HPDE6-E6E7 (cell line): ENCODE results near the gene SDHB.
A peak's percentile ranks its signal among the peaks of the same experiment; 100 is the strongest.

Experiments used
- DNase-seq: peaks from one replicate; pipeline ENCODE4 v3.0.0; 2011; ENCODE audit warnings: missing footprints; ENCODE audit errors: extremely low spot score

The SDHB gene

DNA sequence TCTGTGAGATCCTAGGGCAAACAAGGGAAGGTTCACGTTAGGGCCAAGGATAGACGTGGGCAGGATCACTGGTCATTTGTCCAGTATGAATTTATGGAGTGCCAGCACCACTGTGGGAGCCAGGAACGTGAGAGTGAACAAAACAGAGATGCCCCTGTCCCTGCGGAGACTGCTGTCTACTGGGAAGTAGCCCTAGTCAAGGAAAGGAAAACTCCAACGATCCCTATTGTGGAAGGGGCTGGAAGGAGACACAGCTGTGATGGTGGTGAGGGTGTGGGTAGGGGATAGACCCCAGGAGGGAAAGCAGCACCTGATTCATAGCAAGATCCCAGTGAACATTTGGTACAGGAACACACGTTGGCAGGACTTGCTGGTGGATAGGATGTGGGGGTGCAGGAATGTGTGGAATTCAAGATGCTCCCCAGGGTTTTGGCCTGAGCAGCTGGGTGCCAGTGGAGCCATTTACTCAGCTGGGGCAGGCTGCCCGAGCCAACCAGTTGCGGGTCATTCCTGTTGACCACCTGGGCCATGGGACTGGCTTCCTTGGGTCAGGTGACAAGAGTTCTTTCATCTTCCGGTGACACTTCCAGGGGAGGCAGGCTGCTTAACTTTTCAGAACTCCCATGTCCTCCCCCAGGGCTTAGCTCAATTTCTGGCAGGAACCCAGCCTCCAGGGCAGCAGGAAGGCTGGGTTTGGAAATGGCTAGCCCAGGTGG lies 40.9 kb downstream of the SDHB start:
- DNase-seq = no peak

DNA sequence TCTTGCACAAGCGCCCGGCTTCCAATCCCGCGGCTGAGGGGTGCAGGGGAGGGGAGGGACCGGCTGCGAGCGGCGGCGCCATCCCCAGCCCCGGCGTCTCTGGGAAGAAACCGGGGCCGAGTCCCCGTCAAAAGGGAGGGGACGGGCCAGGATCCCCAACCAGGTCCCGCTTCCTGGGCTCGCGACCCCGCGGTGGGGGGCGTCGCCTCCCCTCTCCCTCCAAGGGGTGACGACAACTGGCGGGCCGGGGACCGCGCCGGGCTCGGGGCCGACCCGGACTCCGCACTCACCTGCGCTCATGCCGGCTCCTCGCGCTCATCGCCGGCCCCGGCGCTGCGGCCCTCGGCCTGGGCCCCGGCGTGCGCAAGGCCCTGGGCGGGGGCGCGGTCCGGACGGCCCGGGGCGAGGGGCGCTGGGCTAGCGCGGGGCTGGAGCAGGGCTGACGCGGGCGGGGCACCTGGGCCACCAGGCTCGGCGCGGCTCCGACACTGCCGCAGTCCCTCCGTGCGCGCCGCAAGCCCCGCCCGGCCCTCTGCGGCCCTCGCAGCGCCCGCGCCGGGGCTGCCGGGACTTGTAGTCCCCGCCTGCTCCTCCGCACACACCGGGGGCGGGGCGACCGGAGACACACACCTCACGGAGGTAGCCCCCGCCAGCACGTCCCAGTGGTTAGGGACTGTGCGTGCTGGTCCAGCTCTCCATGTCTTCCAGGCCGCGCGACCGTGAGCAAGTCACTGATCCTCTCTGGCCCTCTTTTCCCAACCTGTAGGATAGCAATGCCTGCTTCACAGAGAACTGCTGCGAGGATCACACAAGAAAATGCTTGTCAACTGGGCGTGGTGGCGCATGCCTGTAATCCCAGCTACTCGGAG lies 42.2 kb downstream of the SDHB start, which contains the start of gene ATP13A2:
Gene ATP13A2 (minus strand): TSS at position 490 of the 869 bp plus-strand sequence. CDS start 190 bp downstream, at position 300.
- DNase-seq = peak; percentile 86

DNA sequence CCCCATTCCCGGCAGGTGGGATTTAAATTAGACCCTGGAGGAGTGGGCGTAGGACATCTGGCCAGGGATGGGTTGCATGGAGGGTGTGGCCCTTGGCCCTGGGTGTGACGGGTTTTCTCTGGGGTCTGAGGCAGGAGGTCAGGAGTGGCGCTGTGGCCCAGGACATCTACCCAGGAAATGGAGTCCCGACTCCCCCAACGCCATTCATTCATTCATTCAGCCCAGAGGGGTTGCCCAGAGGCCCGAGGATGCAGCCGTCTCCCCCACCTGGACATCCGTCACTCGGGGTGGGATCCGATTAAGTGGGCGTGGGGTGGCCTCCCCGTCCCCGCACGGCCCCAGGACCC lies 42.8 kb downstream of the SDHB start:
- DNase-seq = no peak

DNA sequence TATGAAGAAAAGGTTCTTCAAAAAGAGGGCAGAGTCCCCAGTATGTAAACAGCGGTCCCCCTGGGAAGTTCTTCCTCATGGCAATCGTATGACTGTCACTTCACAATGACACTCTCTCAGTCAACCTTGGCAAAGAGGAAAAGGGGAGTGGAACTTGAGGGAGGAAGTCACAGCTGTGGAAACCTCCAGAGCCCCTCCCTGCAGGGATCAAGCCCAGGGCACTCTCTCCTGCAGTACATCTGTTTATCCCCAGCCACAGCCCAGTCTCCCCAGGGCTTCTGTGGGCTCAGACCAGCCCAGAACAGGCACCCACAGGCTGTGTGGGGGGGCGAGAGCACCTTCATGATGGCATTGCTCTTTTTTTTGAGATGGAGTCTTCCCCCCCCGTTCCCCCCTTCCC lies 44.1 kb downstream of the SDHB start:
- DNase-seq = no peak

DNA sequence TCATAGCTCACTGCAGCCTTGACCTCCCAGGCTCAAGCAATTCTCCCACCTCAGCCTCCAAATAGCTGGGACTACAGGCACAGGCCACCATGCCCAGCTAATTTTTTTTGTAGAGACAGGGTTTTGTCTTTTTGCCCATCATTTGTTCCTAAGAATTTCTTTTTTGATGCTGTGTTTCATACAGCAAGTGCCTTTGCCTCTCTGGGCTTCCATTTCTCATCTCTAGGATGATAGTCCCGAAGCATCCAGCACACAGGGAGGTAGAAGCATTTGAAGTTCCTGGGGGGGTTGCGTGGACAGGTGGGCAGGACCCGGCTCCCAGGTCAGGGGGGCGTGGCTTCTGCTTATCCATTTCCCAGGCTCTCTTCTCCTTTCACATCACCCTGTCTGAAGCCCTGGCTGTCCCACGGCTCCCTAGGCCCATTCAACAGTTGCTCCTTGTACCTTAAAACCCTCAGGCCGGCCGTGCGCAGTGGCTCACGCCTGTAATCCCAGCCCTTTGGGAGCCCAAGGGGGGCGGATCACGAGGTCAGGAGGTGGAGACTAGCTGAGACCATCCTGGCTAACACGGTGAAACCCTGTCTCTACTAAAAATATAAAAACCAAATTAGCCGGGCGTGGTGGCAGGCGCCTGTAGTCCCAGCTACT lies 45.5 kb downstream of the SDHB start:
- no peak for DNase-seq

DNA sequence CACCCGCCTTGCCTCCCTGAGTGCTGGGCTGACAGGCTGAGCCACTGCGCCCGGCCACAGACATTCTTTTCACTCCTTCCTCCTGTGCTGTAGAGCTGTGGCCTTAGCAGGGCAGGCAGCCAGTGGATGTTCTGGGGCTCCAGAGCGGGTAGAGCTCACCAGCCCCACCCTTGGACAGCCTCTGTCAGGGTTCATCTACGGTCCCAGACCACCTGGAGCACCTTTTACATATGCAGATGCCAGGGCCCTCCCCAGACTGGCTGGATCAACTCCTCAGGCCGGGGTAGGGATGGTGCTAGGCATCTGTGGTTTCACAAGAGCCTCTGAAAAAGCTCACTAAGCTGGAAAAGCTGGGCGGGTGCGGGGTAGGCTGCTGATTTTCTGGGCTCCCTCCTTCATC lies 46.7 kb downstream of the SDHB start:
- no peak for DNase-seq

DNA sequence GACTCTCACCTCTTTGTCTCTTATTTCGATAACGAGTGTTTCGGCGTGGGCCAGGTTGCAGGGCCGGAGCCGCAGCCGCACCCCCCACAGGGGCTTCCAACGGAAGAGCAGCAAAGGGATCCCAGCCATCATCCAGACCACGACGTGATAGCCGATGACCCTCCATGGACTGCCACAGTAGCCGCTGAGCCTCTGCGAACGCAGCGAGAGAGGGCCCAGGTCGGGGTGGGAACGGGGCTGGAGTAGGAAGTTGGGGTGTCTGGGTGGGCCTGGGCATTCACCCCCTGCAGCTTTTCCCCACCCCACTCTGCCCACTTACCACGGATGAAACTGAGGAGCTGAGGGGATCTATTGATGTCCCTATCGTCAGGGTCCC lies 48.5 kb downstream of the SDHB start:
- DNase-seq = no peak

DNA sequence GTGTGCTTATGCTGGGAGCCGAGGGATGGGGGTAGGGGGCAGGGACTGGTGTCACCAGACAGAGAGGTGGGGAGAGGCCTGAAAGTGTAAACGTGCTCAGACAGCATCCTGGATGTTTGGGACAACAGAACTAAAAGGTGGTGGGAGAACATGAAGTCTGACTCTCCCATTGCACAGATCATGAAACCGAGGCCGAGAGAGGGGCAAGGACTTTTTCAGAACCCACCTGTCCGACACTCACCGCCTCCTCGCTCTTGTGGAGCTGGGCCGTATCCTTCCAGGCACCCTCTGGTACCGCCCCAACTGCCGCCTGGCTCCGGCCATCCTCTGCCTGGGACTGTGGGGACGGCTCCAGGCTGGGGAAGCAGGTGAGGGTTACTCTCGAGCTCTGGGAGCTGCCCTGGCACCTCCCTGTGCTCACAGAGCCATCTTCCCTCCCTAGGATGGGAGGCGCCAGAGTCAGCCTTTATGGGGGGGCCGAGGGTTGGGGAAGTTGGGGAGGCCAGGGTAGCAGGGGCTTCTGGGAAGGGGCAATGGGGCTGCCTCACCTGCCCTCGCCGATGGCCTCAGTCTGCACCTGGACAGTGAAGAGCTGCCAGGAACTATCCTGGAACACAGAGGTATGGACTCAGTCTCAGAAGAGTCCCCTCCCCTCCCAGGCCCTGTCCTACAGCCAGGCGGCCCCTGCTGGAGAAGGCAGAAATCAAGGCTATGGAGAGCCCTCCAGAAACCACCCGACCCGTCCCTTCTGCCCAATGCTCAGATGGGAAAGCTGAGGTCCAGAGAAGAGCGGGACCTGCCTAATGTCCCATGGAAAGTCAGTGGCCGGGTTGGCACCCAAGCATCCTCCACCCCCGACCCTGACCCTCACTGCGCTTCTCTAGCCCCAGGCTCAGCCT lies 49.1 kb downstream of the SDHB start:
- no peak for DNase-seq

DNA sequence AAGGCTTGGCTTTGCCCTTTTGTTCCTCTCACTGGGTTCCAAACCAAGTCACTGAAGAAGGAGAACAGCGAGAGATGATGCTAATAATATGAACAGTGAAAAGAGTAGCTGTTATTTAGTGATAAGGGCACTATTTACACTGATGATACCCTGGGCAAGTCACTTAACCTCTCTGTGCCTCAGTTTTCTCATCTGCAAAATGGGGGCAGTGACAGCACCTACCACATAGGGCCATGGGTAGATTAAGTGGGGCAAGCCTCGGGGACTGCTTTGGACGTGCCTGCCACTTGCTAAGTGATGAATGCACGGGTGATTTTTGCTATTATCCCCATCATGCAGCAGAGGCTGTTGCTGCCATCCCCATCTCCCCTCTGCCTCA lies 51.3 kb downstream of the SDHB start:
- DNase-seq = no peak

DNA sequence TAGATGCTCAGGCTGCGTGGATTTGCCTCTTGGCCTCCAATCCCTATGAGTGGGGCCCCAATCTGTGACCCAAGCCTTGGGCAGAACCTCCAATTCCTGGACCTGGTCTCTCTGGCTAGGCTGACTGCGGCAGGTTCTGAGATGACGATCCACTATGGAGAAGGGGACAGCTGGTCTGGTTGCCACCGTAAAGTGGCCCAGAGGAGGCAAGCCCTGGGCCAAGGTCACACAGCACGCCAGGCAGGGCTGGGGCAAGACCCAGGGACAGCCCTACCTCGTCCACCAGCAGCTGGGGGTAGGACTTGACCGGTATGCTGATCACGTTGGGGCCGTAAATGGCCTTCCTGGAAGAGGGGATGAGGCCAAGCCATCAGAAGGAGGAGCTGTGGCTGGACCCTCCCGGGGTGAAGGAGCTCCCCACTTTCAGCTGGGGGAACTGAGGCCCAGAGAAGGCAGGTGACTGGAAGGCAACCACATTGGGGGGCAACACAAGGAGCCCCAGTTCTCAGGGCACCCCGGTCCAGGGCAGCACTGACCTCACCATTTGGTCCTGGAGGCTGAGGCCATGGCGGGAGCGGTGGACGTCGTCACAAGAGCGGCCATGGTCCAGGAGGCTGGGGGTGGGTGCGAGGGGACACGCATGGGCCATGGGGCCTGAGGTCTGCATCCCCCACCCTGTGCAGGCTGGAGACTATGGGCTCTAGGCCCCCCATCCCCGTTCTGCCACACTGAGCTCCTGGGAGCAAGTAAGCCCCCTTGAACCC lies 51.9 kb downstream of the SDHB start:
- DNase-seq = no peak

DNA sequence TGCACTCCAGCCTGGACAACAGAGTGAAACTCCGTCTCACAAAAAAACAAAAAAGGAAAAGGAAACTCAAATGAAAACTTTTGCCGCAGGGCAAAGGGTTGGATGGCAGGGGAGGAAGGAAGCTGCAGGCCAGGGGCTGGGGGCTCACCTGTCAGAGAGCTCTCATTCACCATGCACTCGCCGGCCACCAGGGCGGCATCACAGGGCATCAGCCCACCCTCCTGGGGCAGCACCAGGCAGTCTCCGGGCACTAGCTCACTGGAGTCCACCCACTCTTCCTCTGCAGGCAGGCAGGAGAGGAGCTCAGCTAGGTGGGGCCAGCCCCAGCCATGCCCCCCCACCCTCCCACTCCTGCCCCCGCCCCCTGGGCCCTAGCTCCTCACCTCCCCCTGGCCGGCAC lies 54.0 kb downstream of the SDHB start:
- DNase-seq = no peak

DNA sequence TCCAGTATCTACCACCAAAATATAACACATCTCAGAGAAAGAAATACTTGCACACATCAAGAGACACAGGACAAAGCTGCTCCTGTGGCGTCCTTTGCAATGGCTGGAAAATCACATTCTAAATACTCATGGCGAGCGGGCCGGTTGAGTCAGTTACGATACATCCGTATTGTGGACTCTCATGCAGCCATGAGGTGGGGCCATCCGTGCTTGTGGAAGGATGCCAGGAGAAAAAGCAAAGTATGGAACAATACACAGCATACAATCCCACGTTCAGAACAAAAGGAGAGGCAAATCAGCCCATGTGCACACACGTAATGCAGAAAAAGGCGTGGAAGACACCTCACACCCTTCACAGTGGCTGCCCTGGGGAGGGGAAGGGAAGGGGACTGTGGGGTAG lies 55.2 kb downstream of the SDHB start:
- DNase-seq = no peak

DNA sequence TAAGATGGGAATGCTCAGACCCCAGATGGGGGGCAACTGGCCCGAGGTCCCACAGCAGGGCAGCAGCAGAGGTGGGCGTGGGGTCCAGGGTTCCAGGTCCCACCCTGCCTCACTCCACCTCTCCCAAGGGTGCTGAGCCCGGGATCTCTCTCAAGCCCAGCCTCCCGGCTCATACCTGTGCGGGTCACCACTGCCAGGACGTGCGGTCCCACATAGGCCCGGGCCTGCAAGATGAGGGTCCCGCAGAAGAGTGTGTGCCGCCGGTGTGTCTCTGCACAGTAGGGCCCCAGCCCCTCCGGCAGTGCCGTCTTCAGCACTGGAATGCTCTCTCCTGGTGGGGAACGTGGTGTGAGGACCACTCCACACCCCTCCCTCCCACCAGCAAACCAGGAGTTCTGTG lies 57.0 kb downstream of the SDHB start:
- no peak for DNase-seq

DNA sequence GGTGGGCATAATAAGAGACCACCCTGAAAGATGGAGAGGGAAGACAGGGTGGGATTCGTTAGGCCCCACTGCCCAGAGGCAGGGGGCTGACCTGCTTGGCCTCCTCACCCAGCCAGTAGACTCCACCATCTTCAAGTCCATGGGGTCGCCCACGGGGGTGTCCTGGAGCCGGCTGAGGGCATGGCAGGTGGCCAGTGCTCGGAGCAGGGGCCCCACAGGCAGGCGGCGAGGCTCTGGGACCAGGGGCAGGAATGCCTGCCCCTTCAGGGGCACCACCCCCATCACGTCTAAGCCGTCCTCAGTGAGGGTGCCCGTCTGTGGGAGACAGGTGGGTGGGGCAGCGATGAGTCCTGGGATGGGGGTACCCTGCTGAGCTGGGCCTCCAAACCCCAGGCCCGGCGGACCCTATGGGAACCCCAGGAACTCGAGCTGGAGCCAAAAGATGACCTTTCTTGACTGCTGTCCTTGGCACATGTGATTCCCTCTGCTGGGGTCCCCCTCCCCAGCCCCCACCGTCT lies 60.3 kb downstream of the SDHB start:
- no peak for DNase-seq

DNA sequence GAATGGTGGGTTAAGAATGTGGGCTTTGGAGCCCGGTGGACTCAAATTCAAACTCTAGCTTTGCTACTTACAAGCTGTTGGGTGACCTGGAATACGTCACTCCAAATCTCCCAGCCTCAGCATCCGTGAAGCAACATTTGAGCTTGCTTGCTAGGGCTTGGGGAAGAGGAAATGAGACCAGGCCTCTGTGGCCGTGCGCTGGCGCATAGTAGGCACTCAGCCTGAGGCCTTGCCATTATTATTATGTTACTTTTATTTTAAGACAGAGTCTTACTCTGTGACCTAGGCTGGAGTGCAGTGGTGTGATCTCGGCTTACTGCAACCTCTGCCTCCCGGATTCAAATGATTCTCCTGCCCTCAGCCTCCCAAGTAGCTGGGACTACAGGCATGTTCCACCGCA lies 61.2 kb downstream of the SDHB start:
- no peak for DNase-seq

DNA sequence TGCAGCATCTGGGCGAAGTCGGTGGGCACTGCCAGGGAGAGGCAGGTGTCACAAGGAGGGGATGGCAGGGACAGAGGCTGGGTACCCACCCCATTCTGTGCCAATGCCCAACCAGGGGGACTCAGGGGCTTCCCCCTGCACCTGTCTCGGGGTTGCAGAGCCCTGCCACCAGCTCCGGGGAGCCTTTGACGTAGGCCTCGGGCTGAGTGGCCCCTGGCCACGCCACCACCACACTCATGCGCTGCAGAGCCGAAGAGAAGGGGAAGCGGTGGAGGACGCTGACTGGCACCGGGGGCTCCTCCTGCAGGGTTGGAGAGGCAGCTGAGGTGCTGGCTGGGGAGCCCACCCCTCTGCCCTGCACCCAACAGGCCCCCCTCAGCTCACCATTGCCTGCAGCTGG lies 61.7 kb downstream of the SDHB start:
- DNase-seq = no peak

DNA sequence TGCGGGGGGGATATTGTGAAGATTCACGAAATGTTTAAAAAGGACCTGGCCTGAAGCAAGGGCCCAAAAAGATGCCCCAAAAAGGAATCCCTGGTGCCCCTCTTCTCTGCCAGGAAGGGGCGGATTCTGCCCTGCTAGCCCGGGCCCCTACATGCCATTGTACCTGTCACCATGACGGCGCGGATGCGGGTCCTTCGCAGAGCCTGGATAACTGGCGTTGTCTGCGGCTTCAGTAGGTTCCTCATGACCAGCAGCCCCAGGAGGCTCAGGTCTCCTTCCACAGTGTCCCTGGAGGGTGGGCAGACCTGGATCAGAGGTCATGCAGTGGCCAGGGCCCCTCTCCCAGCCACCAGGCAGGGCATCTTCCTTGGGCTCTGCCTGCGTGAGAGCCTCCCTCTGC lies 62.3 kb downstream of the SDHB start:
- no peak for DNase-seq

DNA sequence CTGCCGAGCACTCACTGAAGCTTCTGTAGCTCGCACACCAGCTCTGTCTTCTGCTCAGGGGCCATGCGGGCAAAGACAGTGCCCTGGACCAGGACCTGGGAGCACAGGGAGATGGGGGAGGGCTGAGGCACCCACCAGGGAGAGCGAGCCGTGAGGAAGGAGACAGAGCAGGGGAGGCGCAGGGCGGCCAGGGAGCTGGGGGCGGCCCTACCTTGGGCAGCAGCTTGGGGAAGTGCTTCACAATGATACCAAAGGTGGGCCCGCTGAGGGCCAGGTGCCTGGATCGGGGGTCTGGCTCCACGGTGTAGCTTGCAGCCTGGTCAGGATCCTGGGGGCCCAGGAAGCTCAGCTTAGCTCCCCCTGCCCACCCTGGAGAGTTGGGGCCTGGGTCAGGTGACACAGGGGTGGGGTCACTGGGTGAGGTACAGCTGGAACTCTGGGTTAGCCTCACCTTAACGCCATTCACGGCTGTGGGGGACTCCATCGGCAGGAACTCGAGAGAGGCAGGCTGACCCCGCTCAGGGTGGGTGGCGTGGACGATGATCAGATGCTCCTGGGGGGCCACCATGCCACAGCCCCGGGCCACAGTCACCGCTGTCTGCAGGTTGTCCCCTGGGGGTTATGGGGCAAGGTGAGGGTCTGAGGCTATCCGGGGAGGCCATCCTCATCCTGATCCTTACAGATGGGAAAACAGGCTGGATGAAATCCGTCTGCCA lies 64.0 kb downstream of the SDHB start:
- no peak for DNase-seq

DNA sequence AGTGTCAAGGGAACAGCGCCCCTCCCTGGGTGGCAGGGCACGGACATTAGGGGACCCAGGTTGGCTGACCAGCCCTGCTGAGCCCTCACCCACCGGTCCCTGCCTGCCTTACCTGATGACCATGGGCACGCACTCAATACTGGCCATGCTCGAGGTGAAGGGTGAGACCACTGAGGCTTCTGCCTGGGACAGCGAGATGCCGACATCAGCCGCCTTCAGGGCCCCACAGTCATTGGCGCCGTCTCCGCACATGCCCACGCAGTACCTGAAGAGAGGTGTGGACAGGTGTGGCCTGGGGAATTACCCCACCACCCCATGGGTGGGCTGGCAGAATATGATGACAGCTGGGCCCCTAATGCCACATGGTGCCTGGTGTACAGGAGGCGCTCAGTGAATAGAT lies 65.6 kb downstream of the SDHB start:
- DNase-seq = no peak

DNA sequence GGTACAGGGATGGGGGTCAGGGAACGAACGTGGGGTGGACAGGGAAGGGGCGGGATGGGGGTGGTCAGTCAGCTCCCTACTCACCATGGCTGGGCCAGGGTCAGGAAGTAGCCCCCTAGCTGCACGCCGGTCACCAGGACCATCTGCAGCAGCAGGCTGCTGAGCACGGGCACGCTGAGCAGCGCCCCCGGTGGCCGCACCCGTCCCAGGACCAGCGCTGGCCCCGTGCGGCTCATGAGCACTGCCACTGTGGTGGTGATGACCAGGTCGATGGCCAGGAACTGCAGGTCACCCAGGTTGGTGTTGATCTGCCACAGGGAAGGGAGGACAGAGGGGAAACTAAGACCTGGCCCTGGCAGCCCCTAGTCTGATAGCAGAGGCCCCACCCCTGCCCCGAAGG lies 66.9 kb downstream of the SDHB start:
- DNase-seq = no peak
